Peyer's patch (tissue), 4 donors: ENCODE measurements around the gene TMEM169. TPM values are rescaled to one million over a fixed set of nuclear protein-coding genes. Genes with fewer than 3 reads are reported as not detected.

Experiments
- DNase-seq, 3 donors: peaks; one replicate each; pipeline ENCODE4 v3.0.0-alpha.2; 2017 to 2019
- H3K27ac ChIP-seq, 4 donors: fragments of 200-600 bp; sonication (generic); one replicate each; pipeline ENCODE4 v1.5.1; 2016 to 2019
- H3K27me3 ChIP-seq, 2 donors: fragments of 200-600 bp; sonication (generic); one replicate each; pipeline ENCODE4 v1.5.1; 2019
- H3K36me3 ChIP-seq, 3 donors: fragments of 200-600 bp; sonication (generic); one replicate each; pipeline ENCODE4 v1.5.1; 2016 to 2019
- H3K4me1 ChIP-seq, 4 donors: fragments of 200-600 bp; sonication (generic); one replicate each; pipeline ENCODE4 v1.5.1; 2016 to 2019
- H3K4me3 ChIP-seq, 4 donors: fragments of 200-600 bp; sonication (generic); 1 replicate in 3 of 4; 2 replicates in 1 of 4; pipeline ENCODE4 v1.5.1; 2016 to 2019; ENCODE audit warnings: mild to moderate bottlenecking in 1 of 4
- H3K9me3 ChIP-seq, 4 donors: fragments of 200-600 bp; sonication (generic); one replicate each; pipeline ENCODE4 v1.5.1; 2016 to 2019; ENCODE audit warnings: mild to moderate bottlenecking in 1 of 4
- CTCF ChIP-seq, 6 experiments: fragments of 450-650 bp in 4 of 6; fragments of 200-600 bp in 2 of 6; sonication (generic) in 1 of 6; IDR thresholded peaks; one replicate each; pipeline ENCODE4 v1.5.1; 2017 to 2019; ENCODE audit warnings: antibody characterized with exemption in 6 of 6, mild to moderate bottlenecking in 3 of 6, moderate library complexity in 1 of 6
- POLR2A ChIP-seq, 2 donors: fragments of 450-650 bp; IDR thresholded peaks; one replicate each; pipeline ENCODE4 v1.5.1; 2017; ENCODE audit warnings: antibody characterized with exemption in 2 of 2, mild to moderate bottlenecking in 2 of 2, moderate library complexity in 2 of 2
- total RNA-seq, 4 donors: library from RNA; depleted of rRNA; stranded (reverse); fragments of >200 nt; gene quantifications; one replicate each; pipeline ENCODE4 v1.1.0, GENCODE V29; 2016

TMEM169 gene
- total RNA-seq, 4 donors from 2014 or later, result 1.6 TPM; not detected in 3

- DNase-seq, result no peak
- no peaks in the 10 kb centered on the region for H3K4me1 ChIP-seq
- H3K36me3 ChIP-seq, result peaks cover 0 to 55% (median 0%) of the 10 kb centered on the region in 3 donors
- TF ChIP-seq POLR2A (IDR thresholded peaks at IDR 0.05) (no peak), CTCF (IDR thresholded peaks at IDR 0.05) (no peak)
- no peaks in the 10 kb centered on the region for H3K9me3 ChIP-seq
- H3K27ac ChIP-seq, result no peak overlapping the region
- no peak overlapping the region for H3K4me3 ChIP-seq
- no peaks in the 10 kb centered on the region for H3K27me3 ChIP-seq
Measured at GRCh38 chr2:216041438-216041837, 40.3 kb upstream of the TMEM169 start.

GRCh38 chr2:216043949-216044348 is 37.8 kb upstream of the TMEM169 start:
- Histone ChIP-seq H3K9me3 (no peaks in the 10 kb centered on the region), H3K4me1 (no peaks in the 10 kb centered on the region), H3K4me3 (no peak overlapping the region), H3K27ac (no peak overlapping the region), H3K36me3 (peaks cover 0 to 55% (median 0%) of the 10 kb centered on the region in 3 donors), H3K27me3 (no peaks in the 10 kb centered on the region)
- no peak for DNase-seq
- TF ChIP-seq POLR2A (IDR thresholded peaks at IDR 0.05), result no peak
- TF ChIP-seq CTCF (IDR thresholded peaks at IDR 0.05), result no peak

GRCh38 chr2:216044883-216045486 is 36.7 kb upstream of the TMEM169 start:
- no peak for DNase-seq
- Histone ChIP-seq H3K27me3 (no peaks in the 10 kb centered on the region), H3K27ac (no peak overlapping the region), H3K4me3 (no peak overlapping the region), H3K4me1 (no peaks in the 10 kb centered on the region), H3K9me3 (no peaks in the 10 kb centered on the region), H3K36me3 (peaks cover 0 to 52% (median 0%) of the 10 kb centered on the region in 3 donors)
- no peak for TF ChIP-seq POLR2A (IDR thresholded peaks at IDR 0.05)
- TF ChIP-seq CTCF (IDR thresholded peaks at IDR 0.05), result no peak

- H3K4me1 ChIP-seq, result no peaks in the 10 kb centered on the region
- H3K4me3 ChIP-seq, result no peak overlapping the region
- H3K36me3 ChIP-seq, result peaks cover 0 to 30% (median 0%) of the 10 kb centered on the region in 3 donors
- DNase-seq, result no peak
- H3K27me3 ChIP-seq, result no peaks in the 10 kb centered on the region
- no peak for TF ChIP-seq CTCF (IDR thresholded peaks at IDR 0.05)
- TF ChIP-seq POLR2A (IDR thresholded peaks at IDR 0.05), result no peak
- no peaks in the 10 kb centered on the region for H3K9me3 ChIP-seq
- no peak overlapping the region for H3K27ac ChIP-seq
Measured at GRCh38 chr2:216047397-216047796, 34.3 kb upstream of the TMEM169 start.

- Histone ChIP-seq H3K27ac (no peak overlapping the region), H3K36me3 (peaks cover 0 to 20% (median 0%) of the 10 kb centered on the region in 3 donors), H3K27me3 (no peaks in the 10 kb centered on the region), H3K4me1 (no peaks in the 10 kb centered on the region), H3K9me3 (no peaks in the 10 kb centered on the region), H3K4me3 (no peak overlapping the region)
- no peak for TF ChIP-seq CTCF (IDR thresholded peaks at IDR 0.05)
- no peak for TF ChIP-seq POLR2A (IDR thresholded peaks at IDR 0.05)
- no peak for DNase-seq
Measured at GRCh38 chr2:216049452-216049851, 32.3 kb upstream of the TMEM169 start.
